GM13976 (cell line): Measurements from ENCODE around the gene MUC21.
"Not testable (repeated sequence)": the region's sequence is repeated elsewhere in the genome, so short reads cannot be mapped to it uniquely, and the experiment has no call there.

Source experiments
- DNase-seq: peaks from one replicate; pipeline ENCODE4 v3.0.0; 2012; ENCODE audit warnings: low spot score
- CTCF ChIP-seq: IDR thresholded peaks from 2 replicates; pipeline ENCODE4 v1.5.1; 2012; ENCODE audit warnings: borderline replicate concordance, mild to moderate bottlenecking; ENCODE audit not compliant: insufficient read depth; ENCODE audit errors: extremely low read depth, missing control alignments, control extremely low read depth
- in situ Hi-C: fragments of 300-500 bp; cut with MboI; formaldehyde crosslinking; loops from one replicate; pipeline ENCODE4 v1.12.0; 2022; ENCODE audit warnings: low sequenced_read_pairs, mixed read lengths, inconsistent platforms; ENCODE audit not compliant: unreplicated experiment

The MUC21 gene

DNA sequence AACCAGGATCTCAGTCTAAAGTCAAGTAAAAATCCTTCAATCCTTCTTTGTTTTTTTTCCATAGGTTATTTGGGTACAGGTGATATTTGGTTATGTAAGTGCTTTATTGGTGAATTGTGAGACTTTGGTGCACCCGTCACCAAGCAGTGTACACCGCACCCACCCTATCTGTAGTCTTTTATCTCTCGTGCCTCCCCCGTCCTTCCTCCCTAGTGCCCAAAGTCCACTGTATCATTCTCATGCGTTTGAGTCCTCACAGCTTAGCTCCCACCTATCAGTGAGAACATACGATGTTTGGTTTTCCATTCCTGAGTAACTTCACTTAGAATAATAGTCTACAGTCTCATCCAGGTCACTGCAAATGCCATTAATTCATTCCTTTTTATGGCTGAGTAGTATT, 27.6 kb downstream of the MUC21 start:
- DNase-seq: no peak
- no peak for TF ChIP-seq CTCF
- in situ Hi-C loops: no loop called here

GRCh38 chr6:31016659-31017299, 33.3 kb downstream of the MUC21 start:
- TF ChIP-seq CTCF: no peak
- DNase-seq: no peak

DNA sequence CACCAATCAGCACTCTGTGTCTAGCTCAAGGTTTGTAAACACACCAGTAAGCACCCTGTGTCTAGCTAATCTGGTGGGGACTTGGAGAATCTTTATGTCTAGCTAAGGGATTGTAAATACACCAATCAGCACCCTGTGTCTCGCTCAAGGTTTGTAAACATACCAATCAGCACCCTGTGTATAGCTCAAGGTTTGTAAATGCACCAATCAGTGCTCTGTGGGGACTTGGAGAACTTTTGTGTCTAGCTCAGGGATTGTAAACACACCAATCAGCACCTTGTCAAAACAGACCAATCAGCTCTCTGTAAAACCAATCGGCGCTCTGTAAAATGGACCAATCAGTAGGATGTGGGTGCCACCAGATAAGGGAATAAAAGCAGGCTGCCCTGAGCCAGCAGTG, 33.9 kb downstream of the MUC21 start:
- DNase-seq, in situ Hi-C loops: not testable (repeated sequence)

More at GRCh38 chr6:31016659-31017299, 33.3 kb downstream of the MUC21 start:
- in situ Hi-C loops: no loop called here

DNA sequence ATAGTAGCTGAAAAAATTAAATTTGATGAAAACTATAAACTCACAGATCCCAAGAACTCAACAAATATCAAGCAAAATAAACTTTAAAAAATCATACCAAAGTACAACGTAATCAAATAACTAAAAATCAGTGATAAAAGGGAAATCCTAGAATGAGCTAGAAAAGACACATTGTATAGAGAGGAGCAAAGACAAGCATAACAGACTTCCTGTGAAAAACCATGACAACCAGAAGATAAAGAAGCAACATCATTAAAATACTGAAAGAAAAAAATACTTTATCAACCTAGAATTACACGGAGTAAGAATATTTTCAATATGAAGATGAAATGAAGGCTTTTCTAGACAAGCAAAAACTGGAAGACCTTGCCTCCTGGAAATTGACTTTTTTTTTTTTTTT, 36.5 kb downstream of the MUC21 start:
- no peak for DNase-seq
- in situ Hi-C loops: no loop called here
- TF ChIP-seq CTCF: no peak

DNA sequence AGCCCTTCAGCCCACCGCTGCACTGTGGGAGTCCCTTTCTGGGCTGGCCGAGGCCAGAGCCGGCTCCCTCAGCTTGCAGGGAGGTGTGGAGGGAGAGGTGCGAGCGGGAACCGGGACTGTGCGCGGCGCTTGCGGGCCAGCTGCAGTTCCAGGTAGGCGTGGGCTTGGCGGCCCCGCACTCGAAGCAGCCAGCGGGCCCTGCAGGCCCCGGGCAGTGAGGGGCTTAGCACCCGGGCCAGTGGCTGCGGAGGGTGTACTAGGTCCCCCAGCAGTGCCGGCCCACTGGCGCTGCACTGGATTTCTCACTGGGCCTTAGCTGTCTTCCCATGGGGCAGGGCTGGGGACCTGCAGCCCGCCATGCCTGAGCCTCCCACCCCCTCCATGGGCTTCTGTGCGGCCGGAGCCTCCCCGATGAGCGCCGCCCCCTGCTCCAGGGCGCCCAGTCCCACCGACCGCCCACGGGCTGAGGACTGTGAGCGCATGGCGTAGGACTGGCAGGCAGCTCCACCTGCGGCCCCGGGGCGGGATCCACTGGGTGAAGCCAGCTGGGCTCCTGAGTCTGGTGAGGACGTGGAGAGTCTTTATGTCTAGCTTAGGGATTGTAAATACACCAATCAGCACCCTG, 37.2 kb downstream of the MUC21 start:
- DNase-seq, in situ Hi-C loops: not testable (repeated sequence)

DNA sequence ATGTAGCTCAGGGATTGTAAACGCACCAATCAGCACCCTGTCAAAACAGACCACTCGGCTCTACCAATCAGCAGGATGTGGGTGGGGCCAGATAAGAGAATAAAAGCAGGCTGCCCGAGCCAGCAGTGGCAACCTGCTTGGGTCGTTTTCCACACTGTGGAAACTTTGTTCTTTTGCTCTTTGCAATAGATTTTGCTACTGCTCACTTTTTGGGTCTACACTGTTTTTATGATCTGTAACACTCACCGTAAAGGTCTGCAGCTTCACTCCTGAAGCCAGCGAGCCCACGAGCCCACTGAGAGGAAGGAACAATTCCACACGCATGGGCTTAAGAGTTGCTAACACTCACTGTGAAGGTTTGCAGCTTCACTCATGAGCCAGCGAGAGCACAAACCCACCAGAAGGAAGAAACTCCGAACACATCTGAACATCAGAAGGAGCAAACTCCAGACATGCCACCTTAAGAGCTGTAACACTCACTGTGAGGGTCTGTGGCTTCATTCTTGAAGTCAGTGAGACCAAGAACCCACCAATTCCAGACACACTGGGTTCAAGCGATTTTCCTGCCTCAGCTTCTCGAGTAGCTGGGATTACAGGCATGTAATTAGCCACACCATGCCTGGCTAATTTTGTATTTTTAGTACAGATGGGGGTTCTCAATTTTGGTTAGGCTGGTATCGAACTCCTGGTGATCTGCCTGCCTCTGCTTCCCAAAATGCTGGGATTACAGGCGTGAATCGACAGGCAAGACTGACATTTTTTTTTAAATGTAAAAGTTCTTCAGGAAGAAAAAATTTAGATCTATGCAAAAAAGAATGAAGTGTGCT, 38.4 kb downstream of the MUC21 start:
- in situ Hi-C loops, DNase-seq: not testable (repeated sequence)

GRCh38 chr6:31025595-31025994, 42.1 kb downstream of the MUC21 start:
- no peak for TF ChIP-seq CTCF
- in situ Hi-C loops: no loop called here
- no peak for DNase-seq

DNA sequence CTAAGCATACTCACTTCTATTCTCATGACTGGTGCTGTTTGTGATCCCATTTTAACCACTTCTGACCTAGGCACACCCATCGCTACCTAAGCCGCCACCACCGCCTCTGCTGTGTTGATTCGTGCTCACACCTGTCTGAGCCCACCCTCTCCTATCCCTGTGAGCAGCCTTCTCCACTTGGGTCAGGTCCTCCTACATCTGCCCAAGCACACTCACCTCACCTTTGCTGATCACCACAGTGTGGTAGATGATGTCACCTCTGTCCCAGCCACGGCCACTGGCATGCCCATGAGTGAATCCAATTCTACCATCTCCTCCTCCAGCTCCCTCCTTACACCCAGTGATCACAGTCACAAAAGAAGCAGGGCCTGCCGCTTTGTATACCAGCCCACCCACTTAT, 47.6 kb downstream of the MUC21 start:
- in situ Hi-C loops: no loop called here
- DNase-seq: no peak
- no peak for TF ChIP-seq CTCF
